ELR (cell line): ENCODE results near the gene CRY1.
A peak's percentile ranks its signal among the peaks of the same experiment; 100 is the strongest.
"Not testable (repeated sequence)": the region's sequence is repeated elsewhere in the genome, so short reads cannot be mapped to it uniquely, and the experiment has no call there.

Source experiments
- DNase-seq: peaks from one replicate; pipeline ENCODE4 v3.0.0-alpha.2; 2015; ENCODE audit warnings: low read depth

CRY1 gene

DNA sequence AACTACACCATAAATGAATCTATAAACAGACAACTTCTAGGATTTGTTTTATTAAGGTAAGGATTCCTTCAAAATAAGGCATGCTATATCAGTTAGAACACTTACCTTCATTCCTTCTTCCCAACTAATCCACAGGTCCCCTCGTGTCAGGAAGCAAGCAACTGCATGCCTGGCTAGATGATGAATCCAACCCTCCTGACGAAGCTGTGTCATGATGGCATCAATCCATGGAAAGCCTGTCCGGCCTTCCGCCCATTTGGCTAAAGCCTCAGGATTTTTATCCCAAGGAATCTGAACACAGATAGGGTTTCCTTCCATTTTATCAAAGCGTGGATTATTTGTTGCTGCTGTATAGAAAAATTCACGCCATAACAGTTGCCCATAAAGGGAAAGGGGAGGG is 93.9 kb downstream of the CRY1 start:
- no peak for DNase-seq

DNA sequence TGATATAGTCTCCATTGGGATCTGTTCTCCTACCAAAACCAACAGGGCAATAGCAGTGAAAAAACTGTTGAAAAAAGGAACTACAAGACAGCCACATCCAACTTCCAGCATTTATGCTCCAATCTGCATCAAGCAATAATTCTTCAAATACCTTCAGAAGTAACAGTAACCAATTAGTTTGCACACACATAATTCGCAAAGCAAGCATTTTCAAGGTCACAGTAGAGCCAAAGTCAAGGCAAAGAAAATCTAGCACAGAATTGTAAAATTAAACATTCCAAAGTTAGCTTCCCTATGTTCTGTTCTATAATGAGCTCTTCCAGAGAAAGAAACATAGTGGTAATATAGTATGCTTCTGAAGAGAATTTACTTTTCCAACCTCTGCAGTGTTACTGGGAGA is 95.4 kb downstream of the CRY1 start:
- DNase-seq, result no peak

DNA sequence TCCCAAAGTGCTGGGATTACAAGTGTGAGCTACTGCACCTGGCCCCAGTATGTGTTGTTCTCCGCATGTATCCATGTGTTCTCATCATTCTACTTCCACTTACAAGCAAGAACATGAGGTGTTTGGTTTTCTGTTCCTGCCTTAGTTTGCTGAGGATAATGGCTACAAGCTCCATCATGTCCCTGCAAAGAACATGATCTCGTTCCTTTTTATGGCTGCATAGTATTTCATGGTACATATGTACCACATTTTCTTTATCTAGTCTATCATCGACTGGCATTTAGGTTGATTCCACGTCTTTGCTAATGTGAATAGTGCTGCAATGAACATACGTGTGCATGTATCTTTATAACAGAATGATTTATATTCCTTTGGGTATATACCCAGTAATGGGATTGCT is 97.2 kb downstream of the CRY1 start:
- not testable (repeated sequence) for DNase-seq

DNA sequence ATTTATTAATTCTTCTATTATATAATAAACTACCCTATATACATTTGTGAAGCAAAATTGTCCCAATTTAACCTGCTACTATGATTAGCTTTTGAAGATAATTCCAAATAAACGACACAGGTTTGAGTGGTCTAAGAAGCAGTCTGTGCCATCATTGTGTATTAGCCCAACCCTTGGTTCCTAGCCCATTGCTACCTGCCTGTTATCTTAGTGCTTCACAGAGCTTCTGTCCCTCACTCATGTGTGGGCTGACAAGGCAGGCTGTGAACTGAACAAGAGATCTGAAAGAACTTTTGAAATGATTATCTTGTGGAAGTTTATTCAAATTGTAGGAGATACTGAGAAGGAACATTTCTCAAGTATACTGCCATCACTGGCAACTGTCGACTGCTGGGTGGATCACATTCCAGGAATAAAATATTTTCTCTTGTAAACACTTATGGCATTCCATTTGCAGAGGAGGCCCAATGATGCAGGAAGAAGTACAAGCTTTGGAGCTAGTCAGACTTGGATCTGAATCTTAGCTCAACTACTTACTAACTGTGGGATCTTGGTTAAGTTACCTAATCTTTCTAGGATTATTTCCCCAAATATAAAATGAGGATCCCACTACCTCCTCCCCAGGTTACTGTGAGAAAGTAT is 98.6 kb downstream of the CRY1 start:
- no peak for DNase-seq

DNA sequence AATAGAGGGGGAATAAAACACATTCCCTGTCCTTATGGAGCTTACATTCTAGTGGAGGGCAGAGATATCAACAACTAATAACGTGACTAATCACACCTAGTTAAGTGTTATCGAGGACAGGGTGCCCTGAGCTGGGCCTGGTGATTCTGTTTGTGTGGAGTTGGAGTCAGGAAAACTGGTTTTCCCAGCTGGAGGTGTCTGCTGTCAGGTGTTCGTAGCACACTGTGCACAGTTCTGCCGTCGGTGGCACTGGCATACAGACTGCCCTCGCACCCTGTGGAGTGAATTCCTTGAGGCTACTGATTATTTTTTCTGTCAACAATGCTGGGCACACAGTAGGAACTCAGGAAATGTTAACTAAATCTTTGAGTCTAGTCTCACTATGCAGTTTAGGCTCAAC is 105.5 kb downstream of the CRY1 start:
- no peak for DNase-seq

DNA sequence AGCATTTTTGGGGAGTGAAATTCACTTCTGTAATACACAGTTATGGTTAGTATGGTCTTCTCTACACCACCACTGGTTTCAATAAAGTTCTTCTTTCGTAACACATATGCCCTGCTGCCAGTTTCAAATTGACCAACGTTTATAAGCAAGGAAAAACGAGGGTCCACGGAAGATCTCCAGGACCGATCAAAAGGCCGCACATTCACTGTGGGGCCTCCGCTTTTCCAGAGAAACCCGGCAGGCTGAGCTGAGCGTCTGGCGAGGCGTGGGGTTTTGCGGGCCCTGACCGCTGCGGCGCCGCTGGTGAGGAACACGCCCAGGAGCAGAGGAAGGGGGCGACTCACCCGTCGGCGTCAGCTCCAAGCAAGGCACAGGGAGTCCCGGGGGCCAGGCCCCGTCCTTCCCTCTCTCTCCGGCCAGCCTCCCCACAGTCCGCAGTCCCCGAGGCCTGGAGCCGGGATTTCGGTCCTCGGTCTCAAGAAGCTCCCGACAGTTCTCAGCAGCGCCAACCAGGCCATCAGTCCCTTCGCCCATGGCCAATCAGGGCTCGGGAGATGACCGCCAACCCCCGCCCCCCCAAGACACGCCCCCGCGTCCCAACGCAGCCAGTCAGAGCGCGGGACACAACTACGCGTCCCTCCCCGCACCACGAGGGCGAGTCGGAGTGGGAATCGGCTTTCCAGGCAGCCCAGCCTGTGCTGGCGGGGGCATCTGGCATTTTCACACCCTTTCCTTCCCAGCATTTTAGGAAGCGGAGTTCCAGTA is 106.5 kb downstream of the CRY1 start, which contains the start of gene MTERF2:
Gene MTERF2, minus strand, starts transcription at position 522 of the 765 bp plus-strand sequence. CDS start 8,432 bp downstream, outside the sequence.
- peak; percentile 97 for DNase-seq

DNA sequence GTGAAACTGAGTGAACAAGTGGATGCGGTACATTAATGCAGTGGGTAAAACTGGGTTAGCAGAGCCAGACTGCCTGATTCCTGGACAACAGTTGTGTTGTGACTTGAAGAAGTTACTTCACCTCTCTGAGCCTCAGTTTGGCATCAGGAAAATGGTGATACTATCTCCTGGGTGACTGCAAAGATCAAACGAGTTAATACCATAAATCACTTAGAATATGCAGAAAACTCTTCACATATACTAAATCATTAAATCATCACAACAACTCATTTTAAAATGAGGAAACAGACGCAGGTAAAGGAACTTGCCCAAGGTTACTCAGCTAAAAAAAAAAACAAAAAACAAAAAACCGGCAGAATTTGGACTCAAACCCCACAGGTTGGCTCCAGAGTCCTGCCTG is 107.2 kb downstream of the CRY1 start:
- no peak for DNase-seq

DNA sequence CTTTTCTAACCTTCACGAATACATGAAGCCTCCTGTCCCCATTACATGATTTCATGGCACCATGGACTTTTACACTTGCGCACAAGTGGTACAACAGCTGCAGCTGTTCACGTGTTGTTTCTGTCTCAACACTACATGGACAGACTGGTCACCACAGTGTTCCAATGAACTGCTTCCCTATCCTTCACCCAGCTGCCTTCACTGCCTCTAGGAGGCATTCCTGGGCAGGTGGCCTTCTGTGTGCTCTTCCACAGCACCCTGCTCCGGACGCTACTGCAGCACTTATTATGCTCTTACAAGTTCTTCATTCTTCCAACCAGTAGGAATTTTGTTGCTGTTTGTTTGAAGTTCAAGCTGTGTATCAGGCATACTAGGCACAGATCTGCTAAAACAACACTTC is 107.9 kb downstream of the CRY1 start:
- no peak for DNase-seq

DNA sequence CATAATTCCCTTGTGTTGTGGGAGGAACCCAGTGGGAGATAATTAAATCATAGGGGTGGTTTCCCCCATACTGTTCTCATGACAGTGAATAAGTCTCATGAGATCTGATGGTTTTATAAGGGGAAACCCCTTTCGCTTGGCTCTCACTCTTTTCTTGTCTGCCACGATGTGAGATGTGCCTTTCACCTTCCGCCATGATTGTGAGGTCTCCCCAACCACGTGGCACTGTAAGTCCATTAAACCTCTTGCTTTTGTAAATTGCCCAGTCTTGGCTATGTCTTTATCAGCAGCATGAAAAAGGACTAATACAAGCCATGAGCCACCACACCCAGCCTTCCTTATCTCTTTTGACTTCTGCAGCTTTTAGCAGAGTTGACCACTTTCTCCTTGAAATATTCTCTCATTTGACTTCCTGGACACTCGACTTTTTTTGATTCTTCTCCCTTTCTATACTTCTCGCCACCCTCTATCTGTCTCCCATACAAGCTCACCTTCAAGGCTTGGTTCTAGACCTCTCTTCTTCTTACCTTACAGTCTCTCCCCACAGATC is 108.7 kb downstream of the CRY1 start:
- no peak for DNase-seq

DNA sequence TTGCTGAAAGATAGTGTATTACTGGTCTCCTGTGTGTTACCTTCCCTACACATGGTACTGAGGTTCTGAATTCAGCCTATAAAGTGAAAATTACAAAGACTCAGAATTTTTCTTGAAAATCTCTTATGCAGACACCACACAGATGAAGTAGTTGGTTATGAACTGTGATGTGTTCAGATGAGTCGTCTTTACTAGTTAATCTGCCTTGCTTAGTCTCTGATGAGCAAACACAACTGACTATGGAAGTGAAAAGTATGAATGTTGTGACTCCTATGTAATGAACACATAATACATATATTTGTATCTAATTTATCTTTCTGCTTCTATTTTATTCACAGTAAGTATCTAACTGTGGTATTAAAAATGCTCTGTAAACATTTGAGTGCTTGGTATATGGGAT is 111.1 kb downstream of the CRY1 start:
- peak; percentile 34 for DNase-seq

DNA sequence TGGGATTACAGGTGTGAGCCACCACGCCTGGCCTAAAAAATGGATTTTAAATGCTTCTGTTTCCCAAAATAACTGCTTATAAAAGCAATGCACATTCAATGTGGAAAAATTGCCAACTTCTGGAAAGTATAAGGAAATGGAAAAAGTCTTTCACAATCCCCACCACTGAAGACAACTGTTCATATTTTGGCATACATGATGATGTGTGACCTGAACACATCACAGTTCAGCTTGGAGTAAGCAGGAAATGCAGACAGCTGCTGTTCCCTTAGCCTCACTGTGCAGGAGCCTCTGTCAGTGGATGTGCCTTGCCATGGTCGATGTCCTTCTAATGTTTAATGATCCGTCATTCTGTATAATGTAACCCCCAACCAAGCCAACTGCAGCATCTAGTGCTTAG is 111.6 kb downstream of the CRY1 start:
- no peak for DNase-seq

DNA sequence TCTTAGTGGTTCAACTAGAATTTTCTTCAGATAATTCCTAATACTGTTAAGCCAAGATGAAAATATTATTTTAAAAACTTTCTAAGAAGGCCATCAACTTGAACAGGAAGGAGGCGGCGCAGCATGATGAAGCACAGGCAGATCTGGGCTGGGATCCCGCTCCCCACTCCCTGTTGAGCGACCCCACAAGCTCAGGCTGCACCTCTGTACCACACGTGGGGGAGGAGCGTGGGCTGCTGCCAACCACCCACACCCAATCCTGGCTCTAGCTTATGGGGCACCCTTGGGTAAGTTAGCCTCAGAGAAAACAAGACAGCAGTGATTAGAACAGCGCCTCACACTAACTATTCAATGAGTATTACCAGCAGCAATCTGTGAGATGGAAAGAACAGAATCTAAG is 112.4 kb downstream of the CRY1 start:
- DNase-seq, result no peak

DNA sequence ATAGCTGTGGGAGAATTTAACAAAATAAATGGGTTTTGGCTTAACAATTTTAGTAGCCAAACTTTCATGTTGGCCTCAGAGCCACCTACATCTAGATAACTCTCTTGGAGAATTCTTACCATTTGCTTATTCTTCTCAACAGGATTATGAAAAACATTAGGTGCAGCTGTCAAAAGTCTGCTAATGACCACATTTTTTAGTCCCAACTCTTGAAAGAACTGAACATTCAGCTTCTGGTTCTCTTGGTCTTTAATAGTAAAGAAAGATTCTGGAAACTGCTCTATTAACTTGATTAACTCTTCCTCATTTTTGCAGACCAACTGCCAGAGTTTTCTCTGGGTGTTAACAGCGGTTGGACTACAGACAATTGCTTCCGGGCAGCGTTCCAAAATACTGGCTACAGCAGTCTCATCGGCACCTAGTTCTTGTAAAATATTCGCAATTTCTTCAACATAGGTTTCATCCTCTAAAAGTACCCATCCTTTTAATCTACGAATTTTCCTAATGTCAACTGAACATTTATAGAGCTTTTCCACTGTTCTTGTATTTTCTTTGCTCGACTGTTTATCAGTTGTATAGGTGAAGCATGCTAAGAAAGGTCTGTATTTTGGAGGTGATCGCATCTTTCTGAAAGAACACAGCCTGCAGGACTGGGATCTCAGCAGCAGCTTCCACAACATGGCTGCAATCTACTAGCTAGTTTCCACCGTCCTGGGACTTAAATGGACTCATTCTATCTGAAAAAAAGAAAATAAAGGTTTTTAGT is 115.1 kb downstream of the CRY1 start:
- no peak for DNase-seq

DNA sequence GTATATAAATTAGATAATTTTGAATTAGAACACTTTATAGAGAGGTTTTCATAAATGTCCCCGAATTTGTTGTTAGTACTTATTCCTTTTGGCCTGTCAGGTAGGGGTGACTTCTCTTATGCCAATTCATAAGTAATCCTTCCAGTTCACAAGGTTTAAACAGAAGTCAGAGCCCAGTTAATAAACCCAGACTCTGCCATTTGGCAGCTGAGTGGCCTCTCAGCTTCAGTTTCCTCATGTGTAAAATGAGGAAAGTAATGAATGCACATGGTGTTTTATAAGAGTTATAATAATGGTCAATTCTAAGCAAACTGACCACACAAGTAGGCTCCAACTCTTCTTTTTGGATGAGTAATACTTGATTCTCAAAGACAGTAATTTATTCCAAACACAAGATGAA is 116.7 kb downstream of the CRY1 start:
- no peak for DNase-seq

DNA sequence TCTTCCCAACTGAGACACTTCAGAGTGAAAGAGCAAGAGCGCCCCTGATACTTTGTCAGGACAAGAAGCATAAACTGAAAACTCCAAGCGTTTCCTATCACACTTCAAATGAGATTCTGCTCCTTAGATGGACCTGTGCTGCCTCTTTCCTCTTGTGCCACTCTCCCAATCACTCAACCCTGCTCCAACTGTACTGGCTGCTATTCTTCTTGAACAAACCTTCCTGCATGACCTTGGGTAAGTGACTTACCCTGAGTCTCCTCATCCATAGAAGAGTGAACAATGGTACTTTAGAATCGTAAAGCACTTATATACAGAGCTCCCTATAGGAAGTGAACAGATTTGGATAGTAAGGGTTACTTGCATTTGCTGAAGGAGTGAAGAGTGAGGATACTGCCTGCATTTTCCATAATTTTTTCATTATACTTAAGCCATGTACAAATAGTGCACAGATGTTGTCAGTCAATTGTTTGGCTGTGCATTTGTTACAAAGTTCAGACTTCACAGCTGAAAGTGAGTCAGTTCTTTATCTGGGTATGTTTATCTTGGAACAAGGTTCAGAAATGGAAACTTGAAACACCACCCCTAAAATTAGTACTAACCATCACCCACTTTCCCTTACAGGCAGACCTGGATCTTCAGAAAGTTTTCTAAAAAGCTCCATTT is 117.2 kb downstream of the CRY1 start:
- no peak for DNase-seq

DNA sequence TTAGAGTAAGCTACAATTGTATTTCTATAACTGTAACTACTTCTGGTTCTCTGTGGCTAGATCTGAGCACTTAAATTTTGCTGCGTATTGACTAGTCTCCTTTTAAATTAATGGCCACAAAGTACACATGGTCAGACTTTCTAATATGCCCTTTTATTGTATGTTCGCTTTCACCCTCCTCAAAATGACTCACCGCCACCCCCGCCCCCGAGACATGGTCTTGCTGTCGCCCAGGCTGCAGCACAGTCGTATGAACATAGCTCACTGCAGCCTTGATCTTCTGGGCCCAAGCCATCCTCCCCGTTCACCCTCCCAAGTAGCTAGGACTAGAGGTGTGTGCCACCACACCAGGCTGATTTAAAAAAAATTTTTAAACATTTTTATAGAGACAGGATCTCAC is 118.3 kb downstream of the CRY1 start:
- no peak for DNase-seq

DNA sequence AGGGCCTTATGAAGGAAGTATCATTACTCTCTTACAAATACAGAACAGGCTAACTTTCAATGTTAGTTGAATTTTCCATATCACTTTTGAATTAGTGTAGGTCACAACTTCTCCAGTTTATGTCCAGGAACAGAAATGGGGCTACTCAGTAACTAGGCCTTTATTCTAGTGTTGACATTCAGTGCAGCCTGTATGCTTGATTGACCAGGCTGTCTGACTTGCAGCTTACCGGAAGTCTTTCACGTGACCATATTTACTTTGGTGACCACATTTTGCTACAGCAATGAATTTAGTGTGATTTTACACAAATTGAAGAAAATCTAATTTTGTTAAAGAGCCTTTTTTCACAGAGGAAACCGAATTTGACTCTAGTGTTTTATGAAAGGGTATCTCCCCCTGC is 118.8 kb downstream of the CRY1 start:
- no peak for DNase-seq

DNA sequence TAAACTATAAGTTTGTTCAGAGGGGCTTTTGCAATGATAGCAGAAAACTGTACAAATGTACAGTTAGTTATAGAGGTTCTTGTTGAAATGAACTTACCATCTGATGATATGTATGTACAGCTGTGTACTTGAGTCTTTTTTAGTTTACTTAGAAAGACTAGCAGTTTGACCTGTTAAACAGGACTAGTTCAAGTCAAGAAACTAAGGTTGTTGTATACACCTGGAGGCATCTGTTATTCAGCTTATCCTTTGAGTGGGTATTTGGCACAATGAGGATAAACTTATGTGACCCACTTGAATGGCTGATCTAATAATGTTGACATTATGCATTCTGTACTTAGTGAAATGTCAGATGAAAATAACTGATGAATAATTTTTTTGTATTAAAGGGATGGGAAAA is 119.8 kb downstream of the CRY1 start:
- DNase-seq, result no peak

DNA sequence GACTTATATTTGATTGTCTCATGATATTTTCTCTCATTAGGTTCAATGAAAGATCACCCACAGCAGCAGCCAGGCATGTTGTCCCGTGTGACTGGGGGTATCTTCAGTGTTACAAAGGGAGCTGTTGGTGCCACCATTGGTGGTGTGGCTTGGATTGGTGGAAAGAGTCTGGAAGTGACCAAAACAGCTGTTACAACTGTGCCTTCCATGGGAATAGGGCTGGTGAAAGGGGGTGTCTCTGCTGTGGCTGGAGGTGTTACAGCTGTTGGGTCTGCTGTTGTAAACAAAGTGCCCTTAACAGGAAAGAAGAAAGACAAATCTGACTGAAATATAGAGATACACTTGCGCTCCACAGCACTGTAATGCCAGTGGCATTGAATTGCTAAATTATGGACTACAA is 122.3 kb downstream of the CRY1 start:
- no peak for DNase-seq

DNA sequence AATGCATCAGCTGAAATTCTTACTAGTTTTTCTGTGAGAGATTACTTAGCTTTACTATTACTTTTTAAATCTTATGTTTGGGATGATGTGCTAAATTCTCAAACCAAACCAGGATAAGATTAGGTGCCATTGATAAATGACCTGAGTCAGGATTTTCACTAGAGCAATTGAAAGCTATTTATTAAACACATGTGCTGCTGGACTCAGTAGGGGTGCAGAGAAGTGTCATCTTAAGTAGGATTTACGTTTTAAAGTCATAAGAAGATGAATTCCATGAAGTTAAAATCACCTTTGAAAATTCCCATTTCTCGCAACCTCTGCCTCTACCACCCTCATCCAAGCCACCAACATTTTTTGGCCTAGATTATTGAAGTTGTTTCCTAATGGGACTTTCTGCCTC is 128.8 kb downstream of the CRY1 start:
- DNase-seq, result no peak

DNA sequence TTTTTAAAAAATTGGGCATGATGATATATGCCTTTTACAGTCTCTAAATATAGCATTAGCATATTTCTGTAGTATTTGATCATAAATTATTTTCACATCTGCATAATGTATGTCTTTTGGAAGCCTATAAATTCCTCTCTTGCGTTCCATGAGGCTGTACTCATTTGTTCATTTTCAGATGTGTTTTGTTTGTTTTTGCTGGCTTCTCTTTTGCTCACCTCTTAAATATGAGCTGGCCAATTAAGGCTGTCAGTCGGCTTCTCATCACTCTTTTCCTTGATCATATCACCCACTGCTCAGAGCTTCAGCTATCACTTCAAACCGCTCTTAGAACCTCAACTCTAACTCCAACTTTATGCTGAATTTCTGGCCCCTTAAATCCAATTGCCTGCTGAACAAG is 131.1 kb downstream of the CRY1 start:
- DNase-seq, result no peak

DNA sequence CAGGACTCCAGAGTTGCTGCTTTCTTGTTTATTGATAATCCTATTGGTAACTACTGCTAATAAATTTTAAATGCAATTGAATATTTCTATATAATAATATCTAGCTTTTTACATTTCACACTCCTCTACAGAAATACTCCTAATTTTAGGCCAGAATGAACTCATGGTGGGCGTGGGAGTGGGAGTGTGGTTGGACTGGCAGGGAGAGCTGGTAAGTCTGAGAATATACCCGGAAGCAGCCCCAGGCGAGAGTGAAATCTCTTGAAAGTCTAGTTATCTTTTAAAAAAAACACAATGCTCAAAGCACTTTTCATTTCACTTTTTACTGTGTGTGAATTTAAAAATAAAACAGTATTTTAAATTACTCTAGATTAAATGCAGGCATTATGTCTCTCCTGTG is 132.9 kb downstream of the CRY1 start:
- no peak for DNase-seq
